Spinal cord (tissue), 10 donors: Measurements from ENCODE around the gene RBM3. TPM values are rescaled to one million over a fixed set of nuclear protein-coding genes. Genes with fewer than 3 reads are reported as not detected.

Experiments
- DNase-seq, 6 donors: peaks; one replicate each; pipeline versions ENCODE4 v3.0.0 to v3.0.0-alpha.2; 2013 to 2015; ENCODE audit warnings: low spot score in 6 of 6, low read depth in 4 of 6
- H3K27ac ChIP-seq: one replicate; pipeline ENCODE4 v1.5.1; 2013; ENCODE audit warnings: low read depth, low read length, control low read depth
- H3K27me3 ChIP-seq: one replicate; pipeline ENCODE4 v1.6.1; 2013; ENCODE audit warnings: low read length; ENCODE audit not compliant: control insufficient read depth, insufficient read depth
- H3K36me3 ChIP-seq: one replicate; pipeline ENCODE4 v1.6.1; 2013; ENCODE audit warnings: low read length; ENCODE audit not compliant: control insufficient read depth, insufficient read depth
- H3K4me1 ChIP-seq: one replicate; pipeline ENCODE4 v1.6.1; 2013; ENCODE audit warnings: low read length; ENCODE audit not compliant: control insufficient read depth, insufficient read depth
- H3K4me3 ChIP-seq: one replicate; pipeline ENCODE4 v1.5.1; 2013; ENCODE audit warnings: low read depth, low read length, control low read depth
- H3K9me3 ChIP-seq: one replicate; pipeline ENCODE4 v1.6.1; 2013; ENCODE audit warnings: low read length; ENCODE audit not compliant: control insufficient read depth, insufficient read depth
- WGBS: methylation state at CpG from one replicate; pipeline ENCODE4 v1.1.5; 2013; ENCODE audit warnings: missing lambda C conversion rate; ENCODE audit not compliant: insufficient coverage; 5-methylcytosine and 5-hydroxymethylcytosine counted together
- polyA plus RNA-seq, 2 donors: library from polyadenylated mRNA; unstranded; fragments of 120-200 nt; gene quantifications; one replicate each; pipeline ENCODE4 v1.2.1, GENCODE V29; 2013; ENCODE audit not compliant: insufficient read length in 2 of 2
- small RNA-seq: library from RNA; depleted of rRNA; stranded (forward); fragments of <200 nt; gene quantifications from one replicate; pipeline ENCODE3, GENCODE V24; 2014; ENCODE audit warnings: low replicate concordance
- total RNA-seq, 2 donors: library from RNA; depleted of rRNA in 1 of 2; stranded (reverse); fragments of 120-200 nt in 1 of 2; fragments of >200 nt in 1 of 2; gene quantifications; one replicate each; pipeline versions ENCODE4 v1.2.3 to v1.2.4, GENCODE V29; 2013 to 2014
- donor health status: healthy.

The RBM3 gene
- total and polyA plus RNA-seq, 4 donors, result 116 to 254 (median 187) TPM

- no peaks in the 10 kb centered on the region for H3K4me1 ChIP-seq
- 56% methylated on average over 4 of the region's 6 CpGs for WGBS
- H3K4me3 ChIP-seq, result no peak overlapping the region
- no peak for DNase-seq
- H3K36me3 ChIP-seq, result peaks cover 36% of the 10 kb centered on the region
- H3K9me3 ChIP-seq, result no peaks in the 10 kb centered on the region
- H3K27me3 ChIP-seq, result no peaks in the 10 kb centered on the region
- no peak overlapping the region for H3K27ac ChIP-seq
These were observed 31.8 kb downstream of the RBM3 start for GRCh38 chrX:48606091-48606490.

- Histone ChIP-seq H3K27ac (no peak overlapping the region), H3K36me3 (no peaks in the 10 kb centered on the region), H3K4me1 (no peaks in the 10 kb centered on the region), H3K4me3 (no peak overlapping the region), H3K9me3 (no peaks in the 10 kb centered on the region), H3K27me3 (no peaks in the 10 kb centered on the region)
- DNase-seq, result no peak
- WGBS, result 61% methylated on average over 2 of the region's 2 CpGs
These were observed 37.4 kb downstream of the RBM3 start for GRCh38 chrX:48611703-48612102.

GRCh38 chrX:48613502-48614160 lies 39.3 kb downstream of the RBM3 start:
- Histone ChIP-seq H3K27ac (no peak overlapping the region), H3K4me3 (no peak overlapping the region), H3K27me3 (no peaks in the 10 kb centered on the region), H3K4me1 (no peaks in the 10 kb centered on the region), H3K9me3 (no peaks in the 10 kb centered on the region), H3K36me3 (no peaks in the 10 kb centered on the region)
- 85% methylated on average over 3 of the region's 6 CpGs for WGBS
- DNase-seq, result no peak

GRCh38 chrX:48616576-48616975 lies 42.3 kb downstream of the RBM3 start:
- DNase-seq, result no peak
- H3K4me3 ChIP-seq, result no peak overlapping the region
- H3K27me3 ChIP-seq, result no peaks in the 10 kb centered on the region
- H3K4me1 ChIP-seq, result no peaks in the 10 kb centered on the region
- H3K27ac ChIP-seq, result no peak overlapping the region
- WGBS, result 47% methylated on average over 4 of the region's 5 CpGs
- no peaks in the 10 kb centered on the region for H3K9me3 ChIP-seq
- no peaks in the 10 kb centered on the region for H3K36me3 ChIP-seq

GRCh38 chrX:48617542-48618340 lies 43.5 kb downstream of the RBM3 start:
- 56% methylated on average over 8 of the region's 8 CpGs for WGBS
- H3K27me3 ChIP-seq, result no peaks in the 10 kb centered on the region
- no peak overlapping the region for H3K4me3 ChIP-seq
- DNase-seq, result no peak
- no peaks in the 10 kb centered on the region for H3K9me3 ChIP-seq
- H3K36me3 ChIP-seq, result no peaks in the 10 kb centered on the region
- no peaks in the 10 kb centered on the region for H3K4me1 ChIP-seq
- no peak overlapping the region for H3K27ac ChIP-seq

GRCh38 chrX:48626401-48627298 lies 52.4 kb downstream of the RBM3 start:
- Histone ChIP-seq H3K4me1 (peaks cover 4% of the 10 kb centered on the region), H3K4me3 (no peak overlapping the region), H3K27ac (no peak overlapping the region), H3K9me3 (no peaks in the 10 kb centered on the region), H3K27me3 (no peaks in the 10 kb centered on the region), H3K36me3 (no peaks in the 10 kb centered on the region)
- no CpG with 5 or more reads among the region's 5 CpGs for WGBS
- no peak for DNase-seq

Small RNA genes within 50 kb of the gene (small RNA-seq; reads per million reads assigned to genes)
- gene MRPL32P1, result not detected

Other genes with a start within 250 kb of the RBM3 start
- gene SSX3, start 217.8 kb upstream of the RBM3 start, total RNA-seq, result not detected
- not detected for gene SSX3, start 217.8 kb upstream of the RBM3 start, polyA plus RNA-seq
- not detected for gene SSX4, start 190.9 kb upstream of the RBM3 start, total RNA-seq
- gene SSX4, start 190.9 kb upstream of the RBM3 start, polyA plus RNA-seq, result not detected
- gene SSX4B, start 162.5 kb upstream of the RBM3 start, total RNA-seq, result not detected
- gene SSX4B, start 162.5 kb upstream of the RBM3 start, polyA plus RNA-seq, result not detected
- 10 to 100 TPM; 16.4 to 42.5 TPM for gene SLC38A5, start 104.2 kb upstream of the RBM3 start, total RNA-seq
- gene SLC38A5, start 104.2 kb upstream of the RBM3 start, polyA plus RNA-seq, result 10 to 100 TPM; 65.0 to 65.9 TPM
- 10 to 100 TPM; 25.7 to 47.9 TPM for gene FTSJ1, start 98.3 kb upstream of the RBM3 start, total RNA-seq
- gene FTSJ1, start 98.3 kb upstream of the RBM3 start, polyA plus RNA-seq, result 10 to 100 TPM; 47.2 to 63.1 TPM
- 10 to 100 TPM; 11.2 to 12.6 TPM for gene PORCN, start 65.5 kb upstream of the RBM3 start, total RNA-seq
- gene PORCN, start 65.5 kb upstream of the RBM3 start, polyA plus RNA-seq, result 10 to 100 TPM; 25.7 to 26.7 TPM
- gene EBP, start 52.7 kb upstream of the RBM3 start, total RNA-seq, result 10 to 100 TPM; 32.5 to 59.1 TPM
- gene EBP, start 52.7 kb upstream of the RBM3 start, polyA plus RNA-seq, result 10 to 100 TPM; 61.6 to 62.9 TPM
- gene TBC1D25, start 34.8 kb upstream of the RBM3 start, total RNA-seq, result 1 to 10 TPM; 6.8 to 8.3 TPM
- gene TBC1D25, start 34.8 kb upstream of the RBM3 start, polyA plus RNA-seq, result 10 to 100 TPM; 20.3 to 23.3 TPM
- gene WDR13, start 23.0 kb downstream of the RBM3 start, total RNA-seq, result 100 to 1,000 TPM in 1 of 2 donors, 10 to 100 TPM in 1; 48.0 to 126 TPM
- 100 to 1,000 TPM; 136 to 137 TPM for gene WDR13, start 23.0 kb downstream of the RBM3 start, polyA plus RNA-seq
- 1 to 10 TPM; 3.1 to 4.3 TPM for gene WAS, start 109.3 kb downstream of the RBM3 start, total RNA-seq
- gene WAS, start 109.3 kb downstream of the RBM3 start, polyA plus RNA-seq, result 1 to 10 TPM; 6.2 to 7.1 TPM
- gene SUV39H1, start 122.2 kb downstream of the RBM3 start, total RNA-seq, result 1 to 10 TPM; 3.0 to 4.8 TPM
- 1 to 10 TPM; 6.9 to 8.2 TPM for gene SUV39H1, start 122.2 kb downstream of the RBM3 start, polyA plus RNA-seq
- not detected for gene GLOD5, start 187.3 kb downstream of the RBM3 start, total RNA-seq
- gene GLOD5, start 187.3 kb downstream of the RBM3 start, polyA plus RNA-seq, result not detected
- under 1 TPM; 0.39 to 0.59 TPM for gene GATA1, start 212.1 kb downstream of the RBM3 start, total RNA-seq
- gene GATA1, start 212.1 kb downstream of the RBM3 start, polyA plus RNA-seq, result under 1 TPM; 0.22 to 0.45 TPM
- 100 to 1,000 TPM in 1 of 2 donors, 10 to 100 TPM in 1; 63.9 to 139 TPM for gene HDAC6, start 227.6 kb downstream of the RBM3 start, total RNA-seq
- gene HDAC6, start 227.6 kb downstream of the RBM3 start, polyA plus RNA-seq, result 100 to 1,000 TPM; 150 to 194 TPM